Thyroid gland (tissue), 4 donors: Measurements from ENCODE around the gene ZNF681.

Experiments used
- POLR2A ChIP-seq, 2 donors: fragments of 450-650 bp; IDR thresholded peaks; one replicate each; pipeline ENCODE4 v1.6.1; 2017; ENCODE audit warnings: antibody characterized with exemption in 2 of 2, mild to moderate bottlenecking in 2 of 2, moderate library complexity in 1 of 2
- TF ChIP-seq, protein P1 (sequence below), 6 experiments: fragments of 200-600 bp in 3 of 6; fragments of 450-650 bp in 3 of 6; sonication (generic) in 3 of 6; IDR thresholded peaks; one replicate each; pipeline ENCODE4 v1.5.1; 2016 to 2019; ENCODE audit warnings: antibody characterized with exemption in 6 of 6, mild to moderate bottlenecking in 2 of 6, inconsistent platforms in 1 of 6, moderate library complexity in 1 of 6

DNA sequence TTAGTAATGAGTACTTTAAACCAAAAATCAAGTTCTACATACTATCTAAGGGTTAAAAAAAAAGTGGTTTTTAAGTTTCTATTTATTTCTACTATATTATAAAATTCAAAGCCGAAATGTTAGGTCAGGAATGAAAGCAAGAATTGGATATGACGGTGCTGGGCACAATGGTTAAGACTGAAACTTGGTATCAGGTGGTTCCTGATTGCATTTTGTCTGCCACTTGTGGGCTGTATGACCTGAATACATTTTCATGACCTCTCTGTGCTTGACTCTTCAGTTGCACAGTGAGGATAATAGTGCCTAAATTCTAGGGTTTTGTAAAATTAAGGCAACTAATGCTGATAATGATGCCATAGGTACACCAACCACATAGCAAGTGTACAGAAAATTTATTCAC lies 49.3 kb downstream of the ZNF681 start:
- TF ChIP-seq POLR2A (IDR thresholded peaks at IDR 0.05): no peak
- TF ChIP-seq, protein P1, sequence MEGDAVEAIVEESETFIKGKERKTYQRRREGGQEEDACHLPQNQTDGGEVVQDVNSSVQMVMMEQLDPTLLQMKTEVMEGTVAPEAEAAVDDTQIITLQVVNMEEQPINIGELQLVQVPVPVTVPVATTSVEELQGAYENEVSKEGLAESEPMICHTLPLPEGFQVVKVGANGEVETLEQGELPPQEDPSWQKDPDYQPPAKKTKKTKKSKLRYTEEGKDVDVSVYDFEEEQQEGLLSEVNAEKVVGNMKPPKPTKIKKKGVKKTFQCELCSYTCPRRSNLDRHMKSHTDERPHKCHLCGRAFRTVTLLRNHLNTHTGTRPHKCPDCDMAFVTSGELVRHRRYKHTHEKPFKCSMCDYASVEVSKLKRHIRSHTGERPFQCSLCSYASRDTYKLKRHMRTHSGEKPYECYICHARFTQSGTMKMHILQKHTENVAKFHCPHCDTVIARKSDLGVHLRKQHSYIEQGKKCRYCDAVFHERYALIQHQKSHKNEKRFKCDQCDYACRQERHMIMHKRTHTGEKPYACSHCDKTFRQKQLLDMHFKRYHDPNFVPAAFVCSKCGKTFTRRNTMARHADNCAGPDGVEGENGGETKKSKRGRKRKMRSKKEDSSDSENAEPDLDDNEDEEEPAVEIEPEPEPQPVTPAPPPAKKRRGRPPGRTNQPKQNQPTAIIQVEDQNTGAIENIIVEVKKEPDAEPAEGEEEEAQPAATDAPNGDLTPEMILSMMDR (IDR thresholded peaks at IDR 0.05): no peak
